Keratinocyte (primary cell): Measurements from ENCODE around the gene CTNND2. TPM values are rescaled to one million over a fixed set of nuclear protein-coding genes. Genes with fewer than 3 reads are reported as not detected.

Experiments used
- DNase-seq: peaks from one replicate; pipeline ENCODE4 v3.0.0-alpha.2; 2011; ENCODE audit warnings: low read depth, missing footprints, low spot score
- FAIRE-seq: peaks from 2 replicates; lab custom pipeline; 2011; peaks lifted over from hg19 to GRCh38; lab: Jason Lieb, UNC
- H2AFZ ChIP-seq: 2 replicates; pipeline ENCODE4 v1.6.0; 2012; ENCODE audit warnings: low read length, control low read depth, inconsistent platforms; ENCODE audit not compliant: control insufficient read depth
- H3K27ac ChIP-seq: 2 replicates; pipeline ENCODE4 v1.5.1; 2011; ENCODE audit warnings: low read length; ENCODE audit not compliant: control insufficient read depth, insufficient read depth
- H3K27me3 ChIP-seq: 3 replicates; pipeline ENCODE4 v1.6.0; 2011; ENCODE audit warnings: low read length; ENCODE audit not compliant: control insufficient read depth, insufficient read depth; ENCODE audit errors: extremely low read depth
- H3K36me3 ChIP-seq, 2 experiments: 2 replicates in 1 of 2; 3 replicates in 1 of 2; pipeline ENCODE4 v1.5.1; 2011; ENCODE audit warnings: low read length in 2 of 2, mild to moderate bottlenecking in 1 of 2; ENCODE audit not compliant: control insufficient read depth in 2 of 2, insufficient read depth in 2 of 2; ENCODE audit errors: extremely low read depth in 1 of 2
- H3K4me1 ChIP-seq: 3 replicates; pipeline ENCODE4 v1.5.1; 2011; ENCODE audit warnings: low read length; ENCODE audit not compliant: control insufficient read depth, insufficient read depth; ENCODE audit errors: extremely low read depth
- H3K4me2 ChIP-seq: 3 replicates; pipeline ENCODE4 v1.6.0; 2011; ENCODE audit warnings: low read depth, low read length; ENCODE audit not compliant: control insufficient read depth, insufficient read depth; ENCODE audit errors: extremely low read depth
- H3K4me3 ChIP-seq, 3 experiments: fragments of 200-600 bp in 1 of 3; sonication (generic) in 1 of 3; 2 replicates in 2 of 3; 3 replicates in 1 of 3; pipeline ENCODE4 v1.5.1; 2011 to 2016; ENCODE audit warnings: low read length in 3 of 3, mild to moderate bottlenecking in 3 of 3, control low read depth in 2 of 3, inconsistent platforms in 1 of 3, low read depth in 1 of 3, mixed read lengths in 1 of 3, mixed run types in 1 of 3, moderate library complexity in 1 of 3; ENCODE audit not compliant: control insufficient read depth in 2 of 3, insufficient read depth in 2 of 3; ENCODE audit errors: extremely low read depth in 1 of 3
- H3K79me2 ChIP-seq: 2 replicates; pipeline ENCODE4 v1.6.0; 2012; ENCODE audit warnings: low read length; ENCODE audit not compliant: control insufficient read depth, insufficient read depth
- H3K9ac ChIP-seq: 3 replicates; pipeline ENCODE4 v1.6.0; 2011; ENCODE audit warnings: low read length; ENCODE audit not compliant: control insufficient read depth, insufficient read depth; ENCODE audit errors: extremely low read depth
- H3K9me1 ChIP-seq: 3 replicates; pipeline ENCODE4 v1.6.0; 2011; ENCODE audit warnings: low read length; ENCODE audit not compliant: control insufficient read depth, insufficient read depth; ENCODE audit errors: extremely low read depth
- H3K9me3 ChIP-seq: 2 replicates; pipeline ENCODE4 v1.5.1; 2012; ENCODE audit warnings: low read depth, low read length; ENCODE audit not compliant: control insufficient read depth
- H4K20me1 ChIP-seq: 3 replicates; pipeline ENCODE4 v1.6.0; 2011; ENCODE audit warnings: low read length; ENCODE audit not compliant: control insufficient read depth, insufficient read depth; ENCODE audit errors: extremely low read depth
- CTCF ChIP-seq, 3 experiments: IDR thresholded peaks in 1 of 3; conservative IDR thresholded peaks in 1 of 3; optimal IDR thresholded peaks in 1 of 3; 2 replicates in 2 of 3; 3 replicates in 1 of 3; pipeline versions ENCODE3 to v1.5.1; 2011; ENCODE audit warnings: low read length in 3 of 3, mild to moderate bottlenecking in 3 of 3, moderate library complexity in 2 of 3, control low read depth in 1 of 3, inconsistent platforms in 1 of 3; ENCODE audit not compliant: insufficient read depth in 2 of 3; ENCODE audit errors: extremely low read depth in 1 of 3
- EZH2 ChIP-seq: IDR thresholded peaks from one replicate; pipeline ENCODE4 v1.6.1; 2012; ENCODE audit warnings: inconsistent platforms, mild to moderate bottlenecking, low read length, moderate library complexity
- dilution Hi-C: fragments of 300-500 bp; cut with MboI; formaldehyde crosslinking; loops from one replicate; pipeline ENCODE4 v1.7.0; 2020; ENCODE audit warnings: low sequenced_read_pairs; ENCODE audit not compliant: extremely low pct_ligation_motif_present
- polyA plus RNA-seq, 5 experiments: library from polyadenylated mRNA; depleted of rRNA in 3 of 5; stranded (reverse) in 3 of 5; stranded (forward) in 1 of 5; unstranded in 1 of 5; fragments of >200 nt; gene quantifications; 1 replicate in 1 of 5; 2 replicates in 3 of 5; 3 replicates in 1 of 5; pipeline versions ENCODE4 v1.2.1 to v1.2.3, GENCODE V29; 2011 to 2012; ENCODE audit warnings: missing spikeins in 2 of 5, low read depth in 1 of 5, low replicate concordance in 1 of 5

CTNND2 gene
- polyA plus RNA-seq, 1 donor (not counting 4 experiments of a cell fraction or from before 2014, with no cell fraction given), result not detected

- no peaks in the 10 kb centered on the region for H3K9me1 ChIP-seq
- no peaks in the 10 kb centered on the region for H3K4me1 ChIP-seq
- no peak overlapping the region for H3K4me2 ChIP-seq
- H3K9ac ChIP-seq, result no peak overlapping the region
- H3K79me2 ChIP-seq, result no peaks in the 10 kb centered on the region
- H3K27ac ChIP-seq, result no peak overlapping the region
- FAIRE-seq (no peak), DNase-seq (no peak)
- H3K9me3 ChIP-seq, result peaks cover 3% of the 10 kb centered on the region
- H4K20me1 ChIP-seq, result no peaks in the 10 kb centered on the region
- no peak overlapping the region for H2AFZ ChIP-seq
- no peaks in the 10 kb centered on the region for H3K36me3 ChIP-seq
- dilution Hi-C loops, result no loop called here
- TF ChIP-seq CTCF (optimal IDR thresholded peaks at IDR 0.05 in 1 of 3, IDR thresholded peaks at IDR 0.05 in 1 of 3, conservative IDR thresholded peaks at IDR 0.05 in 1 of 3; ENCODE audit: extremely low read depth in 1 of 3, insufficient read depth in 2 of 3, low read length in 3 of 3), result no peak
- no peak for TF ChIP-seq EZH2
- H3K4me3 ChIP-seq, result no peak overlapping the region
- no peaks in the 10 kb centered on the region for H3K27me3 ChIP-seq
Observed at GRCh38 chr5:11324521-11325289, 579.5 kb downstream of the CTNND2 start.

- H2AFZ ChIP-seq, result no peak overlapping the region
- no peaks in the 10 kb centered on the region for H3K9me3 ChIP-seq
- H3K4me3 ChIP-seq, result no peak overlapping the region
- H3K4me1 ChIP-seq, result no peaks in the 10 kb centered on the region
- dilution Hi-C loops, result no loop called here
- H3K79me2 ChIP-seq, result no peaks in the 10 kb centered on the region
- H3K9me1 ChIP-seq, result no peaks in the 10 kb centered on the region
- H4K20me1 ChIP-seq, result no peaks in the 10 kb centered on the region
- TF ChIP-seq EZH2 (no peak), CTCF (optimal IDR thresholded peaks at IDR 0.05 in 1 of 3, IDR thresholded peaks at IDR 0.05 in 1 of 3, conservative IDR thresholded peaks at IDR 0.05 in 1 of 3; ENCODE audit: extremely low read depth in 1 of 3, insufficient read depth in 2 of 3, low read length in 3 of 3) (no peak)
- DNase-seq, result no peak
- H3K9ac ChIP-seq, result no peak overlapping the region
- no peak overlapping the region for H3K4me2 ChIP-seq
- FAIRE-seq, result no peak
- H3K27me3 ChIP-seq, result no peaks in the 10 kb centered on the region
- no peaks in the 10 kb centered on the region for H3K36me3 ChIP-seq
- H3K27ac ChIP-seq, result no peak overlapping the region
Observed at GRCh38 chr5:11323761-11324160, 580.5 kb downstream of the CTNND2 start.
